Vagina (tissue), 2 donors: Measurements from ENCODE around the gene WWTR1.

ENCODE experiments used
- CTCF ChIP-seq, 3 experiments: fragments of 450-650 bp in 2 of 3; fragments of 200-600 bp in 1 of 3; sonication (generic) in 1 of 3; IDR thresholded peaks; one replicate each; pipeline ENCODE4 v1.5.1; 2017 to 2019; ENCODE audit warnings: antibody characterized with exemption in 3 of 3, mild to moderate bottlenecking in 2 of 3, moderate library complexity in 2 of 3
- POLR2A ChIP-seq, 2 donors: fragments of 450-650 bp; IDR thresholded peaks; one replicate each; pipeline ENCODE4 v1.6.1; 2017; ENCODE audit warnings: antibody characterized with exemption in 2 of 2, mild to moderate bottlenecking in 2 of 2, moderate library complexity in 2 of 2
- POLR2AphosphoS5 ChIP-seq, 2 donors: sonication (generic); formaldehyde crosslinking; IDR thresholded peaks; one replicate each; pipeline ENCODE4 v1.9.0; 2017; ENCODE audit warnings: antibody characterized with exemption in 2 of 2, mild to moderate bottlenecking in 2 of 2, low read depth in 1 of 2; ENCODE audit not compliant: insufficient read depth in 1 of 2

GRCh38 chr3:149706905-149707304, 49.1 kb upstream of the WWTR1 start:
- no peak for TF ChIP-seq CTCF (IDR thresholded peaks at IDR 0.05)
- TF ChIP-seq POLR2A (IDR thresholded peaks at IDR 0.05), result no peak
- TF ChIP-seq POLR2AphosphoS5 (IDR thresholded peaks at IDR 0.05; ENCODE audit: insufficient read depth in 1 of 2, low read depth in 1 of 2), result no peak
